ENCODE measurements around the gene AIFM1.
A peak's percentile ranks its signal among the peaks of the same experiment; 100 is the strongest.

AIFM1 gene

DNA sequence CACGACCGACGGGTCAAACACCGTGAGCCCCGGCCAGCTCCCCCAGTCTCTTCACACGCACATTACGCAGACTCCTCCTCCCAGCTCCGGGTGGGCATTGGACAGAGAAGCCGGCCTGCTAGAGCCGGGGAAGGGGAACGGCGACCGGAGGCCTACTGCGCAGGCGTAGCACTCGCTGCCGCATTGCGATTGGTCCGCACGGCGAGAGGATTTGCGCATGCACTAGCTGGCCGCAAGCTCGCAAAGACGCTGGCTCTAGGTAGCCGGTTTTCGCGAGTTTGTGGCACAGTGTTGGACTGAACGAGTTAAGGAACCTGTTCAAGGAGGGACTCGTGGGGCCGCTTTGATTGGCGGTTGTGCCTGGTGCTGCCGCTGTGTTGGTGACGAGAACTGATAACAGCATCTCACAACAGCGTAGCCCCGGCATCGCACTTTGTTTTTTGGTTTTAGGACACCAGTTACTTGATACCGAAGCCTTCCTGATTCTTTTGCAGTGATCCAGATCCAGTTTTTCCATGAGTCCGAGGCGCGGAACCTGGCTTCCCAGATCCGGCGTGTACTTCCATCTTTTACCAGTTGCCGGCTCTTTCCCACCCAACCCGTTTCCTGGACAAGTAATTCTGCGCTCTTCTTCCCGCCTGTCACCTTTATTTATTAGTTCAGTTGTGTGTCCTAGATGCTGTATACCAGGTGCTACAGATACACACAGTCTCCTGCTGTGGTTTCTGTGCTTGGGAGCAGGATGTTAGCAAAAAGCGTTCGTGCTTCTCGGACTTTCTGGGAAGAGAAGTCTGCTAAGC, at the start of gene AIFM1:
Gene AIFM1 (minus strand): TSS at position 139 of the 800 bp plus-strand sequence. CDS start 185 bp downstream, outside the sequence.
- DNase-seq: peak; percentile 94

DNA sequence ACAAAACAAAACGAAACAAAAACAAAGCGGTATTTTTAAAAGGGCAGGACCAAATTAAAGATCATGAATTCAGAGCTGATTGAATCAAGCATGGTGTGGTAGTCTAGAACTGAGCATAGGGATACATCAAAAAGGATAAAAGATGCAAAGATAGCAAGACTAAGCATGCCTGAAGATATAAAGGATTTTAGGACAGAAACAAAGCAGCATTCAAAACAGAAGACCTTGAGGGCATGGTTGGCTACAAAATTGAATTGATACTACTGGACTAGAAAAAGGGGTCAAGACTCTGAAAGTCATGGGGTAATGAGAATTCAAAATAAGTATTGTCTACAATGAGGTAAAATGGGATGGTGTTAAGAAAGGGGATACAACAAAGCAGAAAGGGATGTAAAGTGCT, 47.7 kb upstream of the AIFM1 start:
- no peak for DNase-seq

GRCh38 chrX:130212371-130212770, 46.7 kb upstream of the AIFM1 start:
- no peak for DNase-seq

DNA sequence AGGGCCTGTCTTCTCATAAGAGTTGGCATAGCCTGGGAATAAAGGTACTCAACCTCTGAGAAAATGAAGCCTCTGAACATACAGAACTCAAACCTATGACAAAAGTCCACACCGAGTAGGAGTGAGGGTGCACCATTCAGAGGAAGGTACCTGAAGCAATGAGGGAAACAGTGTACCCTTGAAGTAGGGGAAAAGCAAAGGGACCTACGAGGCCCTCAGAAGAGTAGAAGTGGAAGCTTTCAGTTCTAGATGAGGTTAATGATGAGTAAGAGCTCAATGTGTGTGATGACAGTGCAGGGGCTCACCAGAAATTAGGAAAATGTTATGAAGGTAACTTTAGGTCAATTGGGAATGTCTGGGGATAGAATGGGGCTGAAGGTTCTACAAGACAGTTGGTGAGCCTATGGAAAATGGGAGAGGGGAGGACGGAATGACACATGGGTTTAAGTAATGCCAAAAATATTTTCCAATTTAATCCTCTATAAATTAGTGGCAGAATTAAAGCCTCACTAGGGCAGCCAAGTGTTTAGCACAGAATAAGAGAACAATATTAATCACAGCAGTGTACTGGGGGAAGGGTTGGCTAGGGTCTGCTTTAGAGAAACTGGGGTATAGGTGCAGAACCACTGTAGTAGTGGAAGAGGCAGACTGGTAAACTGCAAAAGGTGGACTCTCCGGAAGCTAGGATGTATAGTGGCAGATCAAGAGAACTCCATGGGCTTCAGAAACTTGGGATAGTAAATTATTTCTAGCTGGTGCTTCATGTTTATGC, 46.0 kb upstream of the AIFM1 start:
- DNase-seq: no peak

GRCh38 chrX:130204647-130205046, 39.0 kb upstream of the AIFM1 start:
- DNase-seq: no peak

DNA sequence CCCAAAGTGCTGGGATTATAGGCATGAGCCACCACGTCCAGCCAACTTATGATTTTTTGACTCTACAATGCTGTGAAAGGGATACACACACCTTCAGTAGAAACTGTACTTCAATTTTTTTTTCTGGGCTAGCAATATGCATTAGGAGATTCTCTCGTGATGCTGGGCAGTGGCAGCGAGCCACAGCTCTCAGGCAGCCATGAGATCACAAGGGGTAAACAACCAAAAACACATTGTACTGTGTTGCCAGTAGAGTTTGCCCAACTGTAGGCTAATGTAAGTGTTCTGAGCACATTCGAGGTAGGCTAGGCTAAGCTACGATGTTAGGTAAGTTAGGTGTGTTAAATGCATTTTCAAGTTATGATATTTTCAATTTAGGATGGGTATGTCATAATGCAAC, 31.8 kb upstream of the AIFM1 start:
- DNase-seq: no peak

DNA sequence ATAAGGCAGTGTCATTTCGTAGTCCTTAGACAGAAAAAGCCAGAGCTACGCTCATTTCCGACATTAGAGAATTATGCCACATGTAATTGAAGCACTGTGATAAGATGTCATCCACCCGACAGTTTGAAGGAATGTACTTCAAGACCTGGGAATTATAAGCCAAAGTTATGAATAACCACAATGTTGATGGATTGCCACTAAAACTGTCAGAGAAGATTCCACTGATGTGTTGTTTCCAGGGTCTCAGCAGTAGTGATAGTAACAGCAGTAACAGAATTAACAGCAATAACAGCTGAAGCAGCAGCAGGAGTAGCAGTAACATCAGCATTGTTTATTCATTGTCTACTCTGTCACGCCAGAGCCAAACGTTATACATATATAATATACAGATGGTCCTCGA, 30.8 kb upstream of the AIFM1 start:
- no peak for DNase-seq

GRCh38 chrX:130190801-130191200, 25.2 kb upstream of the AIFM1 start:
- DNase-seq: no peak

DNA sequence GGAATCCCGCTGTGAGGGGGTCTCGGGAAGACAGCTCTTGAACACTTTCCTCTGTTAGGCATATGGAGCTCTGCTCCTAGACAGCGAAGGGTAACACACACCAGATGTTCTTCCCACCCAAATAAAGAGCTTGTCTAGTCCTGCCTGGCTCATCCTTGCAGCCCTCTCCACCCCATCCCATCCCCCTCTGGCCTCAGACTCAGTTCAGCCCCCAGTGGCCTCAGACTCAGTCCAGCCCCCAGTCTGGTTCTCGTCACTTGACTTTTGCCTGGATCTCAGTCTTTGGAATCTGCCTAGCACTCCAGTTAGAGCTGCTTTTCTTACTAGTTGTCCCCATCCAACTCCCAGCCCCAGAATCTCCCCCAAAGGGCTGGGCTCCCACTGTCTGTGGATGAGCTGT, 21.0 kb upstream of the AIFM1 start:
- DNase-seq: no peak

GRCh38 chrX:130184857-130185256, 19.2 kb upstream of the AIFM1 start:
- no peak for DNase-seq

DNA sequence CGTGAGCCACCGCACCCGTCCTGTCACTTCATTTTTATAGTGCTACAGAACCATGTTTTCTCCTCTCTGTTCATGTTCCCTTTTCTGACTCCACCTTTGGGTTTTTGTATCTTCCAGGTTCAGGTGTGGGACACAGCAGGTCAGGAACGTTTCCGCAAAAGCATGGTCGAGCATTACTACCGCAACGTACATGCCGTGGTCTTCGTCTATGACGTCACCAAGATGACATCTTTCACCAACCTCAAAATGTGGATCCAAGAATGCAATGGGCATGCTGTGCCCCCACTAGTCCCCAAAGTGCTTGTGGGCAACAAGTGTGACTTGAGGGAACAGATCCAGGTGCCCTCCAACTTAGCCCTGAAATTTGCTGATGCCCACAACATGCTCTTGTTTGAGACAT, 18.5 kb upstream of the AIFM1 start:
- no peak for DNase-seq

GRCh38 chrX:130179579-130180215, 14.1 kb upstream of the AIFM1 start:
- peak; percentile 96 for DNase-seq

- DNase-seq: no peak
Measured at GRCh38 chrX:130179170-130179569, 13.5 kb upstream of the AIFM1 start.

DNA sequence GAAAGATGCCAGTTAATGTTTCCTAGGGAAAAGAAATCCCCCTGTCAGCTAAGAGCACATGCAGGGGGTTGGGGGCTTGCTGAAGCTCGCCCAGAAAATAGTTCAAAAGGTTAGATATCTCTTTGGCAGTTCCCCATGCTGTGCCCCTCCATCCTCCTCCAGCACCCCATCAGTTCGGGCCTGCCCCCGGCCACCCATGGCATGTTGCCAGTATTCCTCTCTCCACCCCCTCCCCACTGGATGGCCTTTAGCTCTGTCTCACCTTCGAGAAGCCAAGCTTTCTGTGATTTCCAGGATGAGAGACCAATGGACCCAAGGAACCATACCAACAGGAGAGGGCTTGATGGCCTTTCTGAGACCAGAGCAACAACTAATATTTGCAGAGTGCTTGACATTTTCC, 11.3 kb upstream of the AIFM1 start:
- no peak for DNase-seq

DNA sequence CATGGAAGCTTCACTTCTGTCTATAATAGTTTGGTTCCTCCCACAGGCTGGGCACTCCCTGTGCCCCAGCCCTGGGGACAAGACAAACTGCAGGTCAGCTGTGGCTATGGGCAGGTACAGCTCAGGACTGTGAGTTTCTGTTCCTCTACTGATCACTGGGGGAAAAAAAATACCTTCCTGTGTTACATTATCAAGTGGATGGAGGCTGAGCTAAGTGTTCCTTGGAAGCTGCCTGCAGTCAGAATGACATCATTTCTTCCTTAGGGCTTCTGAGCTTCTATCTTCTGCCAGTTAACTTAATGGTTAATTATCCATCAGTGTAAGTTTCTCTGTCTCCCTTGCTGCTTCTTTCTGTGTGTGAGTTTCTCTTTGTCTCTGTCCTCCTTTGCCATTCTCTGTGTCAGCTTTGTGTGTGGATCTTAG, 10.7 kb upstream of the AIFM1 start:
- DNase-seq: no peak

- DNase-seq: no peak
Measured at GRCh38 chrX:130174937-130175336, 9.3 kb upstream of the AIFM1 start.

DNA sequence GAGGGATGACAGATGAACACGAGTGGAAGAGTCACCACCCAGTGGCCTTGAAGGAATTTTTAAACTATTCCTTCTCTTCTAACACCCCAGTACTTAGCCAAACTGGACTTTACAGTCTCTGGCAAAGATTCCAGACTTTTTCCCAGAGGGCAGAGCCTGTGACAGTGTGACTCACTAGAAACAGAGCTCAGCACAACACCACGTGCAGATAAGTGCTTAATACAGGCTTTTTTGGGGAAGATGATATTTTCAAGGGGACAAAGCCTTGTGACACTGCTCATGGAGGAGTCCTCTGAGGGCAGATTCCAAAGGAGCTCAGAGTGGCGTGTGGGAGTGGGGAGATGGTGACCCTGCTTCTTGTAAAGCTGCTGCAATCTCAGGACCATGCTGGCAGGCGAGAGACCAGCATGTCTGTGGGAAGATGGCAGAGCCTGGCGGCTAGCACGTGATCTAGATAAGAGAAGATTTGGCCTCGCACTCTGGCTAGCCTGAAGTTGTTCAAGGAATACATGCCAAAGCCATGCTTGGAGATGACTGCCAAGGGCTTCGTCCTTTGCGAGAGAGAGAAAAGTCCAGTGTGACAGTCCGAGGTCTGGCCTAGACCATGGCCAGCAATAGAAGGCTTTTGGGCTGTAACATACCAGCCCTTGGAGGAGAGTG, 8.5 kb upstream of the AIFM1 start:
- peak; percentile 40 for DNase-seq

- peak; percentile 64 for DNase-seq
Measured at GRCh38 chrX:130173190-130173895, 7.7 kb upstream of the AIFM1 start.

- DNase-seq: no peak
Measured at GRCh38 chrX:130172127-130172845, 6.6 kb upstream of the AIFM1 start.

DNA sequence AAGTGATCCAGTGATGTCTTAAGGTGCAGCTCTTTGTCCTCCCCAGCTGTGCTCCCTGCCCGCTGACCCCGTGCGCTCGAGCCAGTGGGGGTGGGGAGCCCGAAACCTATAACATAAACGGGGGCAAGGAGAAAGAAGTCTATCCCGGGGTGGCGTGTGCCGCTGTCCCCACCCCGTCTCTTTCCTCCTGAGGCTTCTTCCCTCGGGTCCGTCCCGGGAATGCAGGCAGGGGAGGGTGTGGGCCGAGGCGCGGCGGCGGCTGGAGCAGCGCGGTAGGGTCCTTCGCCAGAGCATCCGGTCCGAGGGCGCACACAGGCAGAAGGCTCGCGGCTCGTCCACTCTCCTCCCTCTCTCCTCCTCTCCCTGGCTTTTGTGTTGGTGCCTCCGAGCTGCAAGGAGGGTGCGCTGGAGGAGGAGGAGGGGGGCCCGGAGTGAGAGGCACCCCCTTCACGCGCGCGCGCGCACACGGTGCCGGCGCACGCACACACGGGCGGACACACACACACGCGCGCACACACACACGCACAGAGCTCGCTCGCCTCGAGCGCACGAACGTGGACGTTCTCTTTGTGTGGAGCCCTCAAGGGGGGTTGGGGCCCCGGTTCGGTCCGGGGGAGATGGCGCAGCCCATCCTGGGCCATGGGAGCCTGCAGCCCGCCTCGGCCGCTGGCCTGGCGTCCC, 5.9 kb upstream of the AIFM1 start, which contains the start of gene RAB33A:
Gene RAB33A (plus strand): TSS at position 517 of the 681 bp plus-strand sequence. CDS start 101 bp downstream, at position 618.
- no peak for DNase-seq

Data from hematopoietic multipotent progenitor cell treated with erythropoietin and hydrocortisone succinate and interleukin-3 and kit ligand, for 6 days (in vitro differentiated cells).